PC-3 (cell line): ENCODE measurements around the gene VPS37B. TPM values are rescaled to one million over a fixed set of nuclear protein-coding genes. Genes with fewer than 3 reads are reported as not detected.
A peak's percentile ranks its signal among the peaks of the same experiment; 100 is the strongest.

Source experiments
- ATAC-seq: fragments of 200-7000 bp; cut with Tn5 transposase; 2 replicates; pipeline ENCODE4 v1.9.1; 2020; ENCODE audit warnings: mild to moderate bottlenecking, moderate library complexity
- BruUV-seq: library from RNA; stranded (reverse); fragments of 400-500 nt; replicated peaks from 2 replicates; lab custom pipeline; 2021; lab: Mats Ljungman, UMichigan
- CTCF ChIA-PET: fragments of 300-600 bp; sonication (Branson Sonifier 250); formaldehyde crosslinking; loops from one replicate; lab custom pipeline; 2022; ENCODE audit warnings: antibody characterized with exemption; lab: Charles Lee
- POLR2A ChIA-PET: fragments of 300-600 bp; sonication (Branson Sonifier 250); formaldehyde crosslinking; loops from one replicate; lab custom pipeline; 2022; ENCODE audit warnings: antibody characterized with exemption; ENCODE audit not compliant: unreplicated experiment; lab: Charles Lee
- DNase-seq: peaks from one replicate; pipeline ENCODE4 v3.0.0-alpha.2; 2015
- H2AFZ ChIP-seq: fragments of 300-600 bp; sonication (generic); 2 replicates; pipeline ENCODE4 v1.6.0; 2016; ENCODE audit warnings: antibody characterized with exemption, low read length
- H3F3A ChIP-seq: fragments of 300-600 bp; sonication (generic); one replicate; pipeline ENCODE4 v1.6.0; 2017; ENCODE audit warnings: antibody characterized with exemption, low read length, control low read depth, mild to moderate bottlenecking; ENCODE audit not compliant: unreplicated experiment
- H3K27ac ChIP-seq: fragments of 300-600 bp; sonication (generic); 2 replicates; pipeline ENCODE4 v1.5.1; 2016; ENCODE audit warnings: mild to moderate bottlenecking, low read length
- H3K27me3 ChIP-seq: fragments of 300-600 bp; sonication (generic); 2 replicates; pipeline ENCODE4 v1.6.1; 2016; ENCODE audit warnings: low read length, mixed read lengths
- H3K36me3 ChIP-seq: fragments of 300-600 bp; sonication (generic); 2 replicates; pipeline ENCODE4 v1.6.1; 2016; ENCODE audit warnings: low read depth, mixed run types, low read length, mixed read lengths
- H3K4me1 ChIP-seq: fragments of 300-600 bp; sonication (generic); 2 replicates; pipeline ENCODE4 v1.5.1; 2016; ENCODE audit warnings: low read length; ENCODE audit not compliant: insufficient read depth
- H3K4me2 ChIP-seq: fragments of 300-600 bp; sonication (generic); 2 replicates; pipeline ENCODE4 v1.6.0; 2016; ENCODE audit warnings: low read length
- H3K4me3 ChIP-seq: fragments of 300-600 bp; sonication (generic); 2 replicates; pipeline ENCODE4 v1.5.1; 2016; ENCODE audit warnings: mild to moderate bottlenecking, low read length, mixed read lengths
- H3K79me2 ChIP-seq: fragments of 300-600 bp; sonication (generic); 2 replicates; pipeline ENCODE4 v1.6.1; 2017; ENCODE audit warnings: low read length, mixed read lengths
- H3K9ac ChIP-seq: fragments of 300-600 bp; sonication (generic); 2 replicates; pipeline ENCODE4 v1.6.0; 2016; ENCODE audit warnings: mild to moderate bottlenecking, low read length
- H3K9me2 ChIP-seq: fragments of 300-600 bp; sonication (generic); replicated peaks from 2 replicates; pipeline ENCODE4 v1.6.1; 2016; ENCODE audit warnings: mixed run types, low read length, mixed read lengths
- H3K9me3 ChIP-seq: fragments of 300-600 bp; sonication (generic); 2 replicates; pipeline ENCODE4 v1.6.1; 2016; ENCODE audit warnings: low read length, mixed read lengths
- H4K20me1 ChIP-seq: fragments of 300-600 bp; sonication (generic); 2 replicates; pipeline ENCODE4 v1.6.1; 2016; ENCODE audit warnings: low read length, mixed read lengths
- EZH2 ChIP-seq: fragments of 300-600 bp; sonication (generic); IDR thresholded peaks from one replicate; pipeline ENCODE4 v1.6.1; 2017; ENCODE audit warnings: antibody characterized with exemption, mild to moderate bottlenecking, low read length; ENCODE audit not compliant: unreplicated experiment
- EZH2phosphoT487 ChIP-seq: fragments of 300-600 bp; sonication (generic); IDR thresholded peaks from 2 replicates; pipeline ENCODE4 v1.6.1; 2018; ENCODE audit warnings: mild to moderate bottlenecking, antibody characterized with exemption, low read length, borderline replicate concordance
- intact Hi-C: fragments of 100-400 bp; cut with micrococcal nuclease; formaldehyde crosslinking; loops from 2 replicates; pipeline ENCODE4 v1.9.0; 2023
- total RNA-seq: library from RNA; depleted of rRNA; stranded (reverse); fragments of >200 nt; gene quantifications from 2 replicates; pipeline ENCODE4 v1.2.3, GENCODE V29; 2014
- TF ChIP-seq, protein P1 (sequence below): fragments of 300-600 bp; sonication (generic); conservative IDR thresholded peaks from 2 replicates; pipeline ENCODE4 v1.5.1; 2017; ENCODE audit warnings: antibody characterized with exemption, low read depth, mild to moderate bottlenecking, low read length

VPS37B gene
- total RNA-seq, 1 experiment from 2014 or later = 74.3 TPM

GRCh38 chr12:122921917-122922316 is 26.0 kb upstream of the VPS37B start:
- TF ChIP-seq, protein P1, sequence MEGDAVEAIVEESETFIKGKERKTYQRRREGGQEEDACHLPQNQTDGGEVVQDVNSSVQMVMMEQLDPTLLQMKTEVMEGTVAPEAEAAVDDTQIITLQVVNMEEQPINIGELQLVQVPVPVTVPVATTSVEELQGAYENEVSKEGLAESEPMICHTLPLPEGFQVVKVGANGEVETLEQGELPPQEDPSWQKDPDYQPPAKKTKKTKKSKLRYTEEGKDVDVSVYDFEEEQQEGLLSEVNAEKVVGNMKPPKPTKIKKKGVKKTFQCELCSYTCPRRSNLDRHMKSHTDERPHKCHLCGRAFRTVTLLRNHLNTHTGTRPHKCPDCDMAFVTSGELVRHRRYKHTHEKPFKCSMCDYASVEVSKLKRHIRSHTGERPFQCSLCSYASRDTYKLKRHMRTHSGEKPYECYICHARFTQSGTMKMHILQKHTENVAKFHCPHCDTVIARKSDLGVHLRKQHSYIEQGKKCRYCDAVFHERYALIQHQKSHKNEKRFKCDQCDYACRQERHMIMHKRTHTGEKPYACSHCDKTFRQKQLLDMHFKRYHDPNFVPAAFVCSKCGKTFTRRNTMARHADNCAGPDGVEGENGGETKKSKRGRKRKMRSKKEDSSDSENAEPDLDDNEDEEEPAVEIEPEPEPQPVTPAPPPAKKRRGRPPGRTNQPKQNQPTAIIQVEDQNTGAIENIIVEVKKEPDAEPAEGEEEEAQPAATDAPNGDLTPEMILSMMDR = no peak
- TF ChIP-seq EZH2 = no peak
- no peak for TF ChIP-seq EZH2phosphoT487
- Histone ChIP-seq H2AFZ (no peak overlapping the region), H3K9ac (no peak overlapping the region), H3K36me3 (no peaks in the 10 kb centered on the region), H3K79me2 (no peaks in the 10 kb centered on the region), H3K4me2 (no peak overlapping the region), H3K9me3 (no peaks in the 10 kb centered on the region), H3K27ac (no peak overlapping the region), H3K27me3 (no peaks in the 10 kb centered on the region), H4K20me1 (no peaks in the 10 kb centered on the region), H3K4me3 (no peak overlapping the region), H3K4me1 (peaks cover 28% of the 10 kb centered on the region), H3K9me2 (no peaks in the 10 kb centered on the region), H3F3A (peaks cover 8% of the 10 kb centered on the region)
- BruUV-seq = no TSS peak
- intact Hi-C loops = no loop called here
- POLR2A ChIA-PET = no interaction called here
- ATAC-seq = no peak
- no peak for DNase-seq
- CTCF ChIA-PET = no interaction called here

DNA sequence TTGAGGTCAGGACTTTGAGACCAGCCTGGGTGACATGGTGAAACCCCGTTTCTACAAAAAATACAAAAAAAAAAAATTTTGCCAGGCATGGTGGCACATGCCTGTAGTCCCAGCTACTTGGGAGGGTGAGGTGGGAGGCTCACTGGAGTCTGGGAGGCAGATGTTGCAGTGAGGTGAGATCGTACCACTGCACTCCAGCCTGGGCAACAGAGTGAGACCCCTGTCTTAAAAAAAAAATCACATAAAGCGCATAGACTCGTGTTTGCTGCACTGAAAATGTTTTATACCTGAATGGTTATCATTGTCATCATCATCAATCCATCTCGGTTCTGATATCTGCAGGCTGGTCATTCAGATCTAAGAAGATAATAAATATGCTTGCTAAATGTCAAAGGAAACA is 24.8 kb upstream of the VPS37B start:
- H3K9ac ChIP-seq = peak overlapping the region; percentile 38
- ChIA-PET CTCF (no interaction called here), POLR2A (no interaction called here)
- peak overlapping the region; percentile 91 for H3K27ac ChIP-seq
- no peaks in the 10 kb centered on the region for H3K27me3 ChIP-seq
- H3K4me3 ChIP-seq = no peak overlapping the region
- ATAC-seq = no peak
- H3K4me2 ChIP-seq = no peak overlapping the region
- peaks cover 37% of the 10 kb centered on the region for H3K4me1 ChIP-seq
- H3F3A ChIP-seq = peaks cover 8% of the 10 kb centered on the region
- no TSS peak for BruUV-seq
- H4K20me1 ChIP-seq = no peaks in the 10 kb centered on the region
- TF ChIP-seq EZH2 (no peak), EZH2phosphoT487 (no peak)
- TF ChIP-seq, protein P1 = no peak
- H3K9me2 ChIP-seq = no peaks in the 10 kb centered on the region
- H3K36me3 ChIP-seq = no peaks in the 10 kb centered on the region
- no peak for DNase-seq
- no peak overlapping the region for H2AFZ ChIP-seq
- no peaks in the 10 kb centered on the region for H3K9me3 ChIP-seq
- intact Hi-C loops = no loop called here
- H3K79me2 ChIP-seq = no peaks in the 10 kb centered on the region

GRCh38 chr12:122918827-122919226 is 22.9 kb upstream of the VPS37B start:
- no peaks in the 10 kb centered on the region for H3K36me3 ChIP-seq
- intact Hi-C loops = loop anchor here (2.0 kb wide), 1 partner anchor 24 kb away; no protein-coding TSS in a partner anchor
- ATAC-seq (no peak), DNase-seq (peak; percentile 27)
- H3K9ac ChIP-seq = no peak overlapping the region
- H4K20me1 ChIP-seq = no peaks in the 10 kb centered on the region
- no peaks in the 10 kb centered on the region for H3K79me2 ChIP-seq
- no peak for TF ChIP-seq EZH2phosphoT487
- TF ChIP-seq, protein P1 = no peak
- no peak for TF ChIP-seq EZH2
- H3K4me3 ChIP-seq = no peak overlapping the region
- peak overlapping the region; percentile 91 for H3K27ac ChIP-seq
- H3F3A ChIP-seq = peaks cover 8% of the 10 kb centered on the region
- H3K9me3 ChIP-seq = no peaks in the 10 kb centered on the region
- H3K4me1 ChIP-seq = peaks cover 38% of the 10 kb centered on the region
- no peak overlapping the region for H2AFZ ChIP-seq
- BruUV-seq = no TSS peak
- no peaks in the 10 kb centered on the region for H3K27me3 ChIP-seq
- ChIA-PET POLR2A (no interaction called here), CTCF (no interaction called here)
- no peaks in the 10 kb centered on the region for H3K9me2 ChIP-seq
- no peak overlapping the region for H3K4me2 ChIP-seq
